Upper lobe of right lung (tissue), 1 donor: Measurements from ENCODE around the gene KLHL22. TPM values are rescaled to one million over a fixed set of nuclear protein-coding genes. Genes with fewer than 3 reads are reported as not detected.

Experiments
- ATAC-seq: fragments of 200-7000 bp; cut with Tn5 transposase; one replicate; pipeline ENCODE4 v1.9.1; 2020; ENCODE audit warnings: mild to moderate bottlenecking, moderate library complexity
- DNase-seq: peaks from one replicate; pipeline ENCODE4 v3.0.0-alpha.2; 2020
- H3K27ac ChIP-seq: fragments of 200-600 bp; one replicate; pipeline ENCODE4 v1.8.0; 2022
- H3K27me3 ChIP-seq: fragments of 200-600 bp; one replicate; pipeline ENCODE4 v1.8.0; 2022; ENCODE audit warnings: mild to moderate bottlenecking
- H3K36me3 ChIP-seq: fragments of 200-600 bp; one replicate; pipeline ENCODE4 v1.8.0; 2022
- H3K4me1 ChIP-seq: fragments of 200-600 bp; one replicate; pipeline ENCODE4 v1.8.0; 2022
- H3K4me3 ChIP-seq: fragments of 200-600 bp; one replicate; pipeline ENCODE4 v1.8.0; 2022; ENCODE audit warnings: mild to moderate bottlenecking
- H3K9me3 ChIP-seq: fragments of 200-600 bp; one replicate; pipeline ENCODE4 v1.8.0; 2022
- intact Hi-C: fragments of 100-400 bp; cut with DNase I; formaldehyde crosslinking; loops from one replicate; pipeline ENCODE4 v1.11.0; 2022
- total RNA-seq: library from RNA; stranded (reverse); fragmentation: NEBNext Ultra II Directional; extraction: Animal tissue kit (Norgen Biotek cat#: 25700); gene quantifications from one replicate; pipeline ENCODE4 v1.2.1, GENCODE V29; 2021
- TF ChIP-seq, protein P1 (sequence below): fragments of 200-600 bp; IDR thresholded peaks from one replicate; pipeline ENCODE4 v1.8.0; 2022; ENCODE audit warnings: antibody characterized with exemption
- donor health status: DM: no; HTN: yes; CAD: no; lungs with severe emphysema.

Gene KLHL22
- total RNA-seq, 1 donor from 2014 or later = 23.3 TPM

GRCh38 chr22:20423906-20424551 lies 71.6 kb downstream of the KLHL22 start:
- DNase-seq (peak; percentile 60), ATAC-seq (no peak)
- peaks cover 4% of the 10 kb centered on the region for H3K36me3 ChIP-seq
- no peak overlapping the region for H3K4me3 ChIP-seq
- intact Hi-C loops = no loop called here
- no peaks in the 10 kb centered on the region for H3K9me3 ChIP-seq
- peak overlapping the region; percentile 13 for H3K27ac ChIP-seq
- H3K4me1 ChIP-seq = no peaks in the 10 kb centered on the region
- H3K27me3 ChIP-seq = peaks cover 8% of the 10 kb centered on the region
- TF ChIP-seq, protein P1, sequence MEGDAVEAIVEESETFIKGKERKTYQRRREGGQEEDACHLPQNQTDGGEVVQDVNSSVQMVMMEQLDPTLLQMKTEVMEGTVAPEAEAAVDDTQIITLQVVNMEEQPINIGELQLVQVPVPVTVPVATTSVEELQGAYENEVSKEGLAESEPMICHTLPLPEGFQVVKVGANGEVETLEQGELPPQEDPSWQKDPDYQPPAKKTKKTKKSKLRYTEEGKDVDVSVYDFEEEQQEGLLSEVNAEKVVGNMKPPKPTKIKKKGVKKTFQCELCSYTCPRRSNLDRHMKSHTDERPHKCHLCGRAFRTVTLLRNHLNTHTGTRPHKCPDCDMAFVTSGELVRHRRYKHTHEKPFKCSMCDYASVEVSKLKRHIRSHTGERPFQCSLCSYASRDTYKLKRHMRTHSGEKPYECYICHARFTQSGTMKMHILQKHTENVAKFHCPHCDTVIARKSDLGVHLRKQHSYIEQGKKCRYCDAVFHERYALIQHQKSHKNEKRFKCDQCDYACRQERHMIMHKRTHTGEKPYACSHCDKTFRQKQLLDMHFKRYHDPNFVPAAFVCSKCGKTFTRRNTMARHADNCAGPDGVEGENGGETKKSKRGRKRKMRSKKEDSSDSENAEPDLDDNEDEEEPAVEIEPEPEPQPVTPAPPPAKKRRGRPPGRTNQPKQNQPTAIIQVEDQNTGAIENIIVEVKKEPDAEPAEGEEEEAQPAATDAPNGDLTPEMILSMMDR = no peak

GRCh38 chr22:20423008-20423905 lies 72.3 kb downstream of the KLHL22 start:
- H3K27ac ChIP-seq = no peak overlapping the region
- ATAC-seq (peak; percentile 3), DNase-seq (peak; percentile 64)
- peaks cover 3% of the 10 kb centered on the region for H3K4me1 ChIP-seq
- H3K9me3 ChIP-seq = no peaks in the 10 kb centered on the region
- H3K27me3 ChIP-seq = peaks cover 8% of the 10 kb centered on the region
- intact Hi-C loops = no loop called here
- H3K36me3 ChIP-seq = peaks cover 4% of the 10 kb centered on the region
- H3K4me3 ChIP-seq = no peak overlapping the region
- TF ChIP-seq, protein P1 = no peak

DNA sequence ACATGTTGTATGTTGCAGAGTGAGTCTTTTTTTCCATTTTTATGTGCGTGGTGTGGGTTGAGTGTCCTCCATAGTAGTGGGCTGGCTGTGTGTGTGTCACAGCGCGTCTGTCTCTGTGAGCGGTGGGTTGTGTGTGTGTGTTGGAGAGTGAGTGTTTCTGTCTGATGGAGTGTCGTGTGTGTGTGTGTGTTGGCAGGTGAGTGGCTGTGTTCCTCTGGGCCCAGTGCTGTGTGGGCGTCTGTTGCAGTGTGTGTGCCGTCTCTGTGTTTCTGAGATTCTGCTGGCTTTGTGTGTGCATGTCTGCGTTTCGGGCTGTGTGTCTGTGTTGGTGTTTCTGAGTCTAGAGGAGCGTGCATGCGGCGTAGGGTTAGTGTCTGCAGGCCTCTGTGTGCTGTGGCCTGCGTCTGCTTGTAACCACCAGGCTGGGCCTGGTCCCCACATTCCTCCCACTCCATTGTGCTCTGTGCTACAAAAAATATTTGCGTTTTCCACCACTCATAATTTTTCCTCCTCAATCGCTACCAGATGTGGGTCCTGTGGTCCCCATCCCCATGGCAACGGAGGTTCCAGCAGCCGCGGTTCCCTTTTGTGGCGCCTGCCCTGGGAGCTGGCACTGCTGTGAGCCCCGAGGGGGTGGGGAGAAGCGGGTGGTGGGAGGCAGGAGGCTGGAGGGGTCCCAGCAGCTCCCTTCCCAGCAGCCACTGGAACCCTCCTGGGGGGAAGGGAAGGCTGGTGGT lies 73.2 kb downstream of the KLHL22 start:
- no peak overlapping the region for H3K27ac ChIP-seq
- no peaks in the 10 kb centered on the region for H3K9me3 ChIP-seq
- peaks cover 4% of the 10 kb centered on the region for H3K4me1 ChIP-seq
- peaks cover 8% of the 10 kb centered on the region for H3K27me3 ChIP-seq
- H3K4me3 ChIP-seq = no peak overlapping the region
- DNase-seq (peak; percentile 29), ATAC-seq (no peak)
- peaks cover 4% of the 10 kb centered on the region for H3K36me3 ChIP-seq
- intact Hi-C loops = no loop called here
- TF ChIP-seq, protein P1 = no peak

GRCh38 chr22:20421507-20421874 lies 74.1 kb downstream of the KLHL22 start:
- DNase-seq = peak; percentile 15
- Histone ChIP-seq H3K9me3 (no peaks in the 10 kb centered on the region), H3K4me1 (peaks cover 4% of the 10 kb centered on the region), H3K27me3 (peaks cover 8% of the 10 kb centered on the region), H3K36me3 (no peaks in the 10 kb centered on the region), H3K27ac (no peak overlapping the region), H3K4me3 (no peak overlapping the region)
- intact Hi-C loops = no loop called here
- ATAC-seq = no peak
- TF ChIP-seq, protein P1 = no peak

- ATAC-seq (no peak), DNase-seq (peak; percentile 38)
- TF ChIP-seq, protein P1 = no peak
- intact Hi-C loops = no loop called here
- Histone ChIP-seq H3K36me3 (no peaks in the 10 kb centered on the region), H3K4me1 (peaks cover 4% of the 10 kb centered on the region), H3K27me3 (no peaks in the 10 kb centered on the region), H3K9me3 (no peaks in the 10 kb centered on the region), H3K27ac (no peak overlapping the region), H3K4me3 (no peak overlapping the region)
These were observed 75.3 kb downstream of the KLHL22 start for GRCh38 chr22:20420157-20420842.
